Measurements from ENCODE around the gene MKKS. TPM values are rescaled to one million over a fixed set of nuclear protein-coding genes. Genes with fewer than 3 reads are reported as not detected.

Gene MKKS
- total and polyA plus RNA-seq, 9 of the 15 experiments (the other 6 are each of a cell fraction or from before 2014, with no cell fraction given), result 6.8 to 26.8 (median 12.0) TPM

- peak; percentile 98 for TF ChIP-seq ZNF175 (CRISPR knock-in tag; IDR thresholded peaks at IDR 0.05; ENCODE audit: low read depth)
- TF ChIP-seq RERE (CRISPR knock-in tag; IDR thresholded peaks at IDR 0.05; ENCODE audit: borderline replicate concordance), result no peak
- no peak for TF ChIP-seq MCM7 (IDR thresholded peaks at IDR 0.05)
- no peak for TF ChIP-seq TFE3 (CRISPR knock-in tag; IDR thresholded peaks at IDR 0.05)
- no peak for TF ChIP-seq SMARCB1 (IDR thresholded peaks at IDR 0.05; ENCODE audit: insufficient read length, low read depth)
- TF ChIP-seq GABPA (tag; conservative IDR thresholded peaks at IDR 0.05; ENCODE audit: low read depth), result peak; percentile 81
- TF ChIP-seq MXI1 (IDR thresholded peaks at IDR 0.05; ENCODE audit: low read depth, low read length), result no peak
- TF ChIP-seq ZNF77 (CRISPR knock-in tag; IDR thresholded peaks at IDR 0.05), result no peak
- no peak for TF ChIP-seq ZNF224 (CRISPR knock-in tag; IDR thresholded peaks at IDR 0.05)
- TF ChIP-seq JUN (IDR thresholded peaks at IDR 0.05; ENCODE audit: borderline replicate concordance, low read depth, low read length), result no peak
- no peak for TF ChIP-seq JUN (CRISPR knock-in tag; IDR thresholded peaks at IDR 0.05; ENCODE audit: borderline replicate concordance)
- TF ChIP-seq ZNF212 (CRISPR knock-in tag; IDR thresholded peaks at IDR 0.05), result no peak
- TF ChIP-seq NEUROD1 (IDR thresholded peaks at IDR 0.05; ENCODE audit: borderline replicate concordance, low read depth, low read length, partially characterized antibody), result no peak
- no peak for TF ChIP-seq DLX4 (CRISPR knock-in tag; IDR thresholded peaks at IDR 0.05)
Observed at GRCh38 chr20:10434832-10435812, 1.1 kb upstream of the MKKS start, which contains the start of gene SLX4IP (continued).
